Adrenal gland (tissue), 5 donors: ENCODE measurements around the gene HOXB1.

ENCODE experiments used
- POLR2A ChIP-seq, 2 donors: fragments of 450-650 bp; IDR thresholded peaks; one replicate each; pipeline ENCODE4 v1.6.1; 2017; ENCODE audit warnings: antibody characterized with exemption in 2 of 2, mild to moderate bottlenecking in 2 of 2, moderate library complexity in 1 of 2
- TF ChIP-seq, protein P1 (sequence below), 6 experiments: fragments of 450-650 bp in 4 of 6; fragments of 200-600 bp in 2 of 6; sonication (generic) in 1 of 6; IDR thresholded peaks; 1 replicate in 5 of 6; 2 replicates in 1 of 6; pipeline versions ENCODE4 v1.5.1 to v1.8.0; 2016 to 2021; ENCODE audit warnings: antibody characterized with exemption in 6 of 6, mild to moderate bottlenecking in 2 of 6, moderate library complexity in 1 of 6
- donor health status: DM: no; HTN: no; CAD: no.

DNA sequence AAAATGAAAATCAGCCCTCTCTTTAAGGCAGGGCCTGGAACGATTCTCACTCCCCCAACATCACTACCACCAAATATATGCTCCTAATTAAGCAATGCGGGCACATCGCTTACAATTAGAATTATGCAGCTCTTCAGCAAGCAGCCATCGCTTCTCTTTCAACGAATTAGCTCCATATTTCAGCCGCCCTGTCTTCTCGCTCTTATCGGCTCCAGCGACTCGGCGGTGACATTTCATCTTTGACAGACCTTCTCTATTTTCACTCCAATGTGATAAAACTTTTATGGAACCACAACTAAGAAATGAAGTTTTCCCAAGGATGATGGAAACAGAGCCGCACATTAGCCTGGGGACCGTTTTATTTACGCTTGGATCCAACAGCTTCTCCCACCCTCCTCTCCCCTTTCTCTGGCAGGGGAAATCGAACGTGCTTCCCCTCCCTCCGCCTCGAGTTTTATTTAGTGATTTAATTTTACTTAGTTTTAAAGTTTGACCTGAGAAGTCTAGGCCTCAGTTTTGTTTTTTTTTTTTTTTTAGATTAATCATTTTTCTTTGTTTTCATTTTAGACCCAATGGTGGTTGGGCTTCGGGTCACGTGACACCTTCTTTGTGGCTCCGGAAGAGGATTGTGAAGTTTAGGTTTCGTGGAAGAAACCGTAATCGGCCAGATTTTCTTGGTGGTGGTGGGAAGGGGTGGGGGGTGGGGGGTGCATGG is 17.2 kb upstream of the HOXB1 start:
- TF ChIP-seq, protein P1, sequence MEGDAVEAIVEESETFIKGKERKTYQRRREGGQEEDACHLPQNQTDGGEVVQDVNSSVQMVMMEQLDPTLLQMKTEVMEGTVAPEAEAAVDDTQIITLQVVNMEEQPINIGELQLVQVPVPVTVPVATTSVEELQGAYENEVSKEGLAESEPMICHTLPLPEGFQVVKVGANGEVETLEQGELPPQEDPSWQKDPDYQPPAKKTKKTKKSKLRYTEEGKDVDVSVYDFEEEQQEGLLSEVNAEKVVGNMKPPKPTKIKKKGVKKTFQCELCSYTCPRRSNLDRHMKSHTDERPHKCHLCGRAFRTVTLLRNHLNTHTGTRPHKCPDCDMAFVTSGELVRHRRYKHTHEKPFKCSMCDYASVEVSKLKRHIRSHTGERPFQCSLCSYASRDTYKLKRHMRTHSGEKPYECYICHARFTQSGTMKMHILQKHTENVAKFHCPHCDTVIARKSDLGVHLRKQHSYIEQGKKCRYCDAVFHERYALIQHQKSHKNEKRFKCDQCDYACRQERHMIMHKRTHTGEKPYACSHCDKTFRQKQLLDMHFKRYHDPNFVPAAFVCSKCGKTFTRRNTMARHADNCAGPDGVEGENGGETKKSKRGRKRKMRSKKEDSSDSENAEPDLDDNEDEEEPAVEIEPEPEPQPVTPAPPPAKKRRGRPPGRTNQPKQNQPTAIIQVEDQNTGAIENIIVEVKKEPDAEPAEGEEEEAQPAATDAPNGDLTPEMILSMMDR (IDR thresholded peaks at IDR 0.05): no peak
- TF ChIP-seq POLR2A (IDR thresholded peaks at IDR 0.05): no peak
